Measurements from ENCODE around the gene PRMT2. TPM values are rescaled to one million over a fixed set of nuclear protein-coding genes. Genes with fewer than 3 reads are reported as not detected.
"Not testable (repeated sequence)": the region's sequence is repeated elsewhere in the genome, so short reads cannot be mapped to it uniquely, and the experiment has no call there.

The PRMT2 gene
- total and polyA plus RNA-seq, 2 experiments from 2014 or later, result 51.9 to 56.9 TPM

GRCh38 chr21:46674430-46675007 lies 39.0 kb downstream of the PRMT2 start (continued):
- TF ChIP-seq ETS1 (IDR thresholded peaks at IDR 0.05), result no peak
- no peak for TF ChIP-seq STAT1 (IDR thresholded peaks at IDR 0.05; ENCODE audit: unreplicated experiment)
- TF ChIP-seq CTCF (conservative IDR thresholded peaks at IDR 0.05; ENCODE audit: low read depth in 2 of 2), result no peak
- no peak for TF ChIP-seq EZH2 (IDR thresholded peaks at IDR 0.05; ENCODE audit: low read depth, unreplicated experiment)
- TF ChIP-seq REST (IDR thresholded peaks at IDR 0.05; ENCODE audit: unreplicated experiment), result no peak

- no peaks in the 10 kb centered on the region for H3K9me3 Mint-ChIP-seq
- H3K4me3 Mint-ChIP-seq, result no peak overlapping the region
- H3K79me2 ChIP-seq (replicated peaks; ENCODE audit: insufficient read depth), result no peaks in the 10 kb centered on the region
- H3K4me3 ChIP-seq, result no peak overlapping the region
- no peaks in the 10 kb centered on the region for H4K20me1 ChIP-seq (replicated peaks; ENCODE audit: insufficient read depth)
- H3F3A ChIP-seq (replicated peaks; ENCODE audit: low read depth), result no peaks in the 10 kb centered on the region
- no peaks in the 10 kb centered on the region for H3K27me3 ChIP-seq (ENCODE audit: insufficient read depth)
- H3K4me1 ChIP-seq (ENCODE audit: insufficient read depth), result peaks cover 7% of the 10 kb centered on the region; the same call in 1 of the 2 replicates
- H3K27me3 Mint-ChIP-seq (ENCODE audit: insufficient read depth, low read depth, poor library complexity), result peaks cover 2% of the 10 kb centered on the region
- ATAC-seq (no peak), DNase-seq (ENCODE audit: low spot score) (no peak)
- no peaks in the 10 kb centered on the region for H3K36me3 ChIP-seq (ENCODE audit: insufficient read depth)
- H2AFZ ChIP-seq, result no peak overlapping the region
- H3K27ac Mint-ChIP-seq, result no peak overlapping the region
- peaks cover 6% of the 10 kb centered on the region for H3K4me1 Mint-ChIP-seq
- no peak overlapping the region for H3K27ac ChIP-seq (ENCODE audit: low read depth)
- no peak overlapping the region for H3K4me2 ChIP-seq
- peaks cover 4% of the 10 kb centered on the region; the same call in 1 of the 2 replicates for H3K9me2 ChIP-seq (ENCODE audit: insufficient read depth)
- TF ChIP-seq EZH2phosphoT487 (IDR thresholded peaks at IDR 0.05; ENCODE audit: unreplicated experiment) (no peak), STAT1 (IDR thresholded peaks at IDR 0.05; ENCODE audit: unreplicated experiment) (no peak), JUNB (IDR thresholded peaks at IDR 0.05; ENCODE audit: unreplicated experiment) (no peak), ZNF331 (CRISPR knock-in tag; IDR thresholded peaks at IDR 0.05; ENCODE audit: low read depth) (no peak), CREB1 (CRISPR knock-in tag; IDR thresholded peaks at IDR 0.05; ENCODE audit: low read depth) (no peak)
- no peaks in the 10 kb centered on the region for H3K36me3 Mint-ChIP-seq (ENCODE audit: low read depth)
These were observed 40.3 kb downstream of the PRMT2 start for GRCh38 chr21:46675595-46676280.

- not testable (repeated sequence) for H3K4me1 ChIP-seq (ENCODE audit: insufficient read depth); ATAC-seq; H3K27ac Mint-ChIP-seq; H3K79me2 ChIP-seq (replicated peaks; ENCODE audit: insufficient read depth); DNase-seq (ENCODE audit: low spot score); H4K20me1 ChIP-seq (replicated peaks; ENCODE audit: insufficient read depth); H3K4me2 ChIP-seq; H3K4me1 Mint-ChIP-seq; H3K36me3 ChIP-seq (ENCODE audit: insufficient read depth); H3K9me3 Mint-ChIP-seq; H3K27ac ChIP-seq (ENCODE audit: low read depth); H3K9me2 ChIP-seq (ENCODE audit: insufficient read depth); H3K36me3 Mint-ChIP-seq (ENCODE audit: low read depth); H3K27me3 Mint-ChIP-seq (ENCODE audit: insufficient read depth, low read depth, poor library complexity); H3F3A ChIP-seq (replicated peaks; ENCODE audit: low read depth); H2AFZ ChIP-seq; H3K4me3 Mint-ChIP-seq; H3K27me3 ChIP-seq (ENCODE audit: insufficient read depth); H3K4me3 ChIP-seq
These were observed 41.1 kb downstream of the PRMT2 start for GRCh38 chr21:46676542-46676941.

- not testable (repeated sequence) for H3K27me3 ChIP-seq (ENCODE audit: insufficient read depth); H3K4me3 Mint-ChIP-seq; H3K4me2 ChIP-seq; H3K27ac Mint-ChIP-seq; H3K36me3 Mint-ChIP-seq (ENCODE audit: low read depth); ATAC-seq; H4K20me1 ChIP-seq (replicated peaks; ENCODE audit: insufficient read depth); H3K4me1 Mint-ChIP-seq; H3K27ac ChIP-seq (ENCODE audit: low read depth); H3K9me3 Mint-ChIP-seq; H3K79me2 ChIP-seq (replicated peaks; ENCODE audit: insufficient read depth); H3K27me3 Mint-ChIP-seq (ENCODE audit: insufficient read depth, low read depth, poor library complexity); H3F3A ChIP-seq (replicated peaks; ENCODE audit: low read depth); H2AFZ ChIP-seq; H3K4me1 ChIP-seq (ENCODE audit: insufficient read depth); H3K9me2 ChIP-seq (ENCODE audit: insufficient read depth); H3K36me3 ChIP-seq (ENCODE audit: insufficient read depth); H3K4me3 ChIP-seq; DNase-seq (ENCODE audit: low spot score)
These were observed 46.1 kb downstream of the PRMT2 start for GRCh38 chr21:46681593-46681992.

Data from GM23338 (cell line).